ENCODE results near the gene CYP27A1.

DNA sequence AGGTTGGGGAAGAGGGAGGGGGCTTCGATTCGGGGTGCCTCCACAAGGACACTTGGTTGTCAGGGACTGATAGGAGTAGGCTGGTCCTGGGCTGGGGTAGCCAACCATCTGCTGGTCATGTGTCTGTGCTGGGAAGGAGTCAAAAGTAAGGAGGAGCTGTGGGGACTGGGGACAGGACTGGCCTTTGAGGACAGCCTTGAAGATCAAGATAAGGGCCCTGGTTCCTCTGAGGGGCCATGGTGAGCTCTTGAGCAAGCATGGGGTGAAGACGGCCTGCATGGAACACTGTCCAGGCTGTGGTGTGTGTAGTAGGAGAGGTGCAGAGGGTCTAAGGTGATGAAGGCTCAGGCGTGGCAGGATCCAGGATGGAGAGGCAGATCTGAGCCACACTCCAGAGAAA is 1.7 kb downstream of the CYP27A1 start:
- TF ChIP-seq, protein P1, sequence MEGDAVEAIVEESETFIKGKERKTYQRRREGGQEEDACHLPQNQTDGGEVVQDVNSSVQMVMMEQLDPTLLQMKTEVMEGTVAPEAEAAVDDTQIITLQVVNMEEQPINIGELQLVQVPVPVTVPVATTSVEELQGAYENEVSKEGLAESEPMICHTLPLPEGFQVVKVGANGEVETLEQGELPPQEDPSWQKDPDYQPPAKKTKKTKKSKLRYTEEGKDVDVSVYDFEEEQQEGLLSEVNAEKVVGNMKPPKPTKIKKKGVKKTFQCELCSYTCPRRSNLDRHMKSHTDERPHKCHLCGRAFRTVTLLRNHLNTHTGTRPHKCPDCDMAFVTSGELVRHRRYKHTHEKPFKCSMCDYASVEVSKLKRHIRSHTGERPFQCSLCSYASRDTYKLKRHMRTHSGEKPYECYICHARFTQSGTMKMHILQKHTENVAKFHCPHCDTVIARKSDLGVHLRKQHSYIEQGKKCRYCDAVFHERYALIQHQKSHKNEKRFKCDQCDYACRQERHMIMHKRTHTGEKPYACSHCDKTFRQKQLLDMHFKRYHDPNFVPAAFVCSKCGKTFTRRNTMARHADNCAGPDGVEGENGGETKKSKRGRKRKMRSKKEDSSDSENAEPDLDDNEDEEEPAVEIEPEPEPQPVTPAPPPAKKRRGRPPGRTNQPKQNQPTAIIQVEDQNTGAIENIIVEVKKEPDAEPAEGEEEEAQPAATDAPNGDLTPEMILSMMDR (IDR thresholded peaks at IDR 0.05): no peak
- TF ChIP-seq EZH2 (IDR thresholded peaks at IDR 0.05): no peak

Data from neural progenitor cell (in vitro differentiated cells).